SK-N-SH treated with all-trans-retinoic acid at 6 μM for 48 hours (cell line): ENCODE results near the gene SCARB2.
A peak's percentile ranks its signal among the peaks of the same experiment; 100 is the strongest.

Experiments used
- ATAC-seq: fragments of 200-7000 bp; cut with Tn5 transposase; 3 replicates; pipeline ENCODE4 v1.9.1; 2020; ENCODE audit warnings: mild to moderate bottlenecking, moderate library complexity
- ARNTL ChIP-seq: fragments of 450-650 bp; formaldehyde crosslinking; IDR thresholded peaks from 2 replicates; pipeline ENCODE4 v1.5.0; 2020; ENCODE audit warnings: low read depth, mild to moderate bottlenecking, moderate library complexity, borderline replicate concordance
- BACH2 ChIP-seq: fragments of 250-450 bp; sonication (Bioruptor Pico); IDR thresholded peaks from 2 replicates; pipeline ENCODE4 v1.9.0; 2021; ENCODE audit warnings: mild to moderate bottlenecking, borderline replicate concordance
- CREB5 ChIP-seq: fragments of 250-450 bp; sonication (Bioruptor Pico); IDR thresholded peaks from 2 replicates; pipeline ENCODE4 v1.5.1; 2020; ENCODE audit warnings: low read depth, mild to moderate bottlenecking, moderate library complexity
- CSDC2 ChIP-seq: fragments of 250-450 bp; sonication (Bioruptor Pico); IDR thresholded peaks from 2 replicates; pipeline ENCODE4 v1.5.0; 2020; ENCODE audit warnings: mild to moderate bottlenecking, moderate library complexity
- ESRRG ChIP-seq: fragments of 250-450 bp; sonication (Bioruptor Pico); IDR thresholded peaks from 2 replicates; pipeline ENCODE4 v1.6.1; 2021; ENCODE audit warnings: mild to moderate bottlenecking
- GLIS3 ChIP-seq: fragments of 250-450 bp; sonication (Bioruptor Pico); IDR thresholded peaks from 2 replicates; pipeline ENCODE4 v1.5.0; 2020; ENCODE audit warnings: mild to moderate bottlenecking, moderate library complexity
- ISL1 ChIP-seq: fragments of 250-450 bp; sonication (Bioruptor Pico); IDR thresholded peaks from 2 replicates; pipeline ENCODE4 v2.1.2; 2022; ENCODE audit warnings: mild to moderate bottlenecking, moderate library complexity
- OSR1 ChIP-seq: fragments of 250-450 bp; sonication (Bioruptor Pico); IDR thresholded peaks from 2 replicates; pipeline ENCODE4 v1.8.0; 2022; ENCODE audit warnings: moderate library complexity, mild to moderate bottlenecking, inconsistent platforms
- PATZ1 ChIP-seq: fragments of 250-450 bp; sonication (Bioruptor Pico); IDR thresholded peaks from 2 replicates; pipeline ENCODE4 v1.8.0; 2020; ENCODE audit warnings: mild to moderate bottlenecking, moderate library complexity, borderline replicate concordance
- POU6F1 ChIP-seq: fragments of 250-450 bp; sonication (Bioruptor Pico); IDR thresholded peaks from 2 replicates; pipeline ENCODE4 v1.8.0; 2021; ENCODE audit warnings: low read depth, mild to moderate bottlenecking, moderate library complexity, borderline replicate concordance
- PPARA ChIP-seq: fragments of 250-450 bp; sonication (Bioruptor Pico); IDR thresholded peaks from 2 replicates; pipeline ENCODE4 v1.5.0; 2020; ENCODE audit warnings: mild to moderate bottlenecking, borderline replicate concordance
- RARB ChIP-seq: fragments of 250-450 bp; sonication (Bioruptor Pico); IDR thresholded peaks from 2 replicates; pipeline ENCODE4 v1.8.0; 2021; ENCODE audit warnings: mild to moderate bottlenecking, moderate library complexity
- SNAI2 ChIP-seq: fragments of 250-450 bp; sonication (Bioruptor Pico); IDR thresholded peaks from 2 replicates; pipeline ENCODE4 v1.5.0; 2020; ENCODE audit warnings: mild to moderate bottlenecking, moderate library complexity
- TCF4 ChIP-seq: fragments of 250-450 bp; sonication (Bioruptor Pico); IDR thresholded peaks from 2 replicates; pipeline ENCODE4 v1.8.0; 2021; ENCODE audit warnings: mild to moderate bottlenecking, moderate library complexity, borderline replicate concordance
- TOX ChIP-seq: fragments of 250-450 bp; sonication (Bioruptor Pico); IDR thresholded peaks from 2 replicates; pipeline ENCODE4 v1.8.0; 2021; ENCODE audit warnings: mild to moderate bottlenecking, moderate library complexity, borderline replicate concordance
- ZC3H10 ChIP-seq: fragments of 250-450 bp; sonication (Bioruptor Pico); IDR thresholded peaks from 2 replicates; pipeline ENCODE4 v1.5.1; 2021; ENCODE audit warnings: mild to moderate bottlenecking, moderate library complexity
- ZFP3 ChIP-seq: fragments of 250-450 bp; sonication (Bioruptor Pico); IDR thresholded peaks from 2 replicates; pipeline ENCODE4 v1.5.0; 2020; ENCODE audit warnings: mild to moderate bottlenecking, moderate library complexity
- ZFP30 ChIP-seq: fragments of 450-650 bp; formaldehyde crosslinking; IDR thresholded peaks from 2 replicates; pipeline ENCODE4 v1.5.0; 2022; ENCODE audit warnings: mild to moderate bottlenecking, moderate library complexity
- ZNF565 ChIP-seq: fragments of 450-650 bp; formaldehyde crosslinking; conservative IDR thresholded peaks from 2 replicates; pipeline ENCODE4 v1.5.0; 2020; ENCODE audit warnings: low read depth, mild to moderate bottlenecking, moderate library complexity
- ZNF70 ChIP-seq: fragments of 450-650 bp; formaldehyde crosslinking; IDR thresholded peaks from 2 replicates; pipeline ENCODE4 v1.5.0; 2020; ENCODE audit warnings: mild to moderate bottlenecking, moderate library complexity
- ZNF8 ChIP-seq: fragments of 450-650 bp; formaldehyde crosslinking; IDR thresholded peaks from 2 replicates; pipeline ENCODE4 v1.5.0; 2020; ENCODE audit warnings: mild to moderate bottlenecking, moderate library complexity
- TF ChIP-seq, protein P1 (sequence below): fragments of 250-450 bp; sonication (Bioruptor Pico); IDR thresholded peaks from 2 replicates; pipeline ENCODE4 v1.5.1; 2021; ENCODE audit warnings: mild to moderate bottlenecking, moderate library complexity

The SCARB2 gene, protein sequence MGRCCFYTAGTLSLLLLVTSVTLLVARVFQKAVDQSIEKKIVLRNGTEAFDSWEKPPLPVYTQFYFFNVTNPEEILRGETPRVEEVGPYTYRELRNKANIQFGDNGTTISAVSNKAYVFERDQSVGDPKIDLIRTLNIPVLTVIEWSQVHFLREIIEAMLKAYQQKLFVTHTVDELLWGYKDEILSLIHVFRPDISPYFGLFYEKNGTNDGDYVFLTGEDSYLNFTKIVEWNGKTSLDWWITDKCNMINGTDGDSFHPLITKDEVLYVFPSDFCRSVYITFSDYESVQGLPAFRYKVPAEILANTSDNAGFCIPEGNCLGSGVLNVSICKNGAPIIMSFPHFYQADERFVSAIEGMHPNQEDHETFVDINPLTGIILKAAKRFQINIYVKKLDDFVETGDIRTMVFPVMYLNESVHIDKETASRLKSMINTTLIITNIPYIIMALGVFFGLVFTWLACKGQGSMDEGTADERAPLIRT

GRCh38 chr4:76213415-76214176 lies at the start of gene SCARB2:
TSS of gene SCARB2 (minus strand) at chr4:76213824. CDS start at chr4:76213543, 281 bp downstream.
- no peak for TF ChIP-seq PPARA (CRISPR knock-in tag)
- 0 out of 2 replicates have a peak, but pooled peaks have one; percentile 39 for TF ChIP-seq SNAI2 (CRISPR knock-in tag)
- peak; percentile 92 for ATAC-seq

DNA sequence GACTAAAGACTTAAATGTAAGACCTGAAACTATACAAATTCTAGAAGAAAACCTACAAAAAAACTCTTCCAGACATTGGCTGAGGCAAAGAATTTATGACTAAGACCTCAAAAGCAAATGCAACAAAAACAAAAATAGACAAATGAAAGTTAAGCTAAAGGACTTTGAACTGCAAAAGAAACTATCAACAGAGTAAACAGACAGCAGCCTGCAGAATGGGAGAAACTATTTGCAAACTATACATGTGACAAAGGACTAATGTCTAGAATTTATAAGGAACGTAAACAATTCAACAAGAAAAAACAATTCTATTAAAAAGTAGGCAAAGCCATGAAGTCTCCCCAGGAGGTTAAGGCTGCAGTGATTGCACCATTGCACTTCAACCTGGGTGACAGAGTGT lies 46.9 kb upstream of the SCARB2 start:
- no peak for TF ChIP-seq PPARA (CRISPR knock-in tag)
- no peak for TF ChIP-seq ARNTL (CRISPR knock-in tag)
- TF ChIP-seq GLIS3 (CRISPR knock-in tag), result no peak
- no peak for TF ChIP-seq ISL1 (CRISPR knock-in tag)
- no peak for ATAC-seq

- TF ChIP-seq CREB5 (CRISPR knock-in tag) (no peak), ZFP3 (no peak), ZC3H10 (no peak), ISL1 (CRISPR knock-in tag) (no peak), ESRRG (CRISPR knock-in tag) (no peak), TCF4 (CRISPR knock-in tag) (no peak), POU6F1 (CRISPR knock-in tag) (no peak), PATZ1 (CRISPR knock-in tag) (no peak), ARNTL (CRISPR knock-in tag) (no peak), GLIS3 (CRISPR knock-in tag) (no peak), RARB (no peak), SNAI2 (CRISPR knock-in tag) (no peak), ZFP30 (no peak), ZNF8 (CRISPR knock-in tag) (no peak), OSR1 (no peak), CSDC2 (CRISPR knock-in tag) (no peak), ZNF565 (CRISPR knock-in tag) (no peak)
- TF ChIP-seq, protein P1, sequence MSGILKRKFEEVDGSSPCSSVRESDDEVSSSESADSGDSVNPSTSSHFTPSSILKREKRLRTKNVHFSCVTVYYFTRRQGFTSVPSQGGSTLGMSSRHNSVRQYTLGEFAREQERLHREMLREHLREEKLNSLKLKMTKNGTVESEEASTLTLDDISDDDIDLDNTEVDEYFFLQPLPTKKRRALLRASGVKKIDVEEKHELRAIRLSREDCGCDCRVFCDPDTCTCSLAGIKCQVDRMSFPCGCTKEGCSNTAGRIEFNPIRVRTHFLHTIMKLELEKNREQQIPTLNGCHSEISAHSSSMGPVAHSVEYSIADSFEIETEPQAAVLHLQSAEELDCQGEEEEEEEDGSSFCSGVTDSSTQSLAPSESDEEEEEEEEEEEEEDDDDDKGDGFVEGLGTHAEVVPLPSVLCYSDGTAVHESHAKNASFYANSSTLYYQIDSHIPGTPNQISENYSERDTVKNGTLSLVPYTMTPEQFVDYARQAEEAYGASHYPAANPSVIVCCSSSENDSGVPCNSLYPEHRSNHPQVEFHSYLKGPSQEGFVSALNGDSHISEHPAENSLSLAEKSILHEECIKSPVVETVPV, result no peak
- TF ChIP-seq, all 23 proteins: peak for 0
- ATAC-seq, result no peak
These were observed 44.2 kb upstream of the SCARB2 start for GRCh38 chr4:76257824-76258223.

- ATAC-seq, result no peak
- TF ChIP-seq BACH2 (CRISPR knock-in tag) (no peak), ZNF70 (CRISPR knock-in tag) (no peak), PATZ1 (CRISPR knock-in tag) (no peak), SNAI2 (CRISPR knock-in tag) (no peak), TOX (CRISPR knock-in tag) (no peak), ARNTL (CRISPR knock-in tag) (no peak), RARB (no peak), ZNF565 (CRISPR knock-in tag) (no peak), GLIS3 (CRISPR knock-in tag) (no peak), ZNF8 (CRISPR knock-in tag) (no peak), CREB5 (CRISPR knock-in tag) (no peak), TCF4 (CRISPR knock-in tag) (no peak)
- TF ChIP-seq, protein P1, result no peak
These were observed 43.3 kb upstream of the SCARB2 start for GRCh38 chr4:76256968-76257367.
